Aorta (tissue), 5 donors: ENCODE results near the gene TACC2. TPM values are rescaled to one million over a fixed set of nuclear protein-coding genes. Genes with fewer than 3 reads are reported as not detected.
A peak's percentile ranks its signal among the peaks of the same experiment; 100 is the strongest.

Experiments used
- ATAC-seq: fragments of 200-7000 bp; cut with Tn5 transposase; one replicate; pipeline ENCODE4 v1.9.1; 2022; ENCODE audit warnings: moderate library complexity; ENCODE audit not compliant: low FRiP score
- DNase-seq, 2 donors: peaks; one replicate each; pipeline ENCODE4 v3.0.0-alpha.2; 2020
- H3K27ac ChIP-seq, 2 donors: one replicate each; pipeline ENCODE4 v1.5.1; 2013; ENCODE audit warnings: low read length in 2 of 2, mild to moderate bottlenecking in 2 of 2, moderate library complexity in 2 of 2, control low read depth in 1 of 2, inconsistent platforms in 1 of 2, low read depth in 1 of 2
- H3K27me3 ChIP-seq, 2 donors: one replicate each; pipeline ENCODE4 v1.6.1; 2013; ENCODE audit warnings: control low read depth in 1 of 2, low read length in 1 of 2, mild to moderate bottlenecking in 1 of 2, moderate library complexity in 1 of 2; ENCODE audit not compliant: insufficient read depth in 2 of 2, control insufficient read depth in 1 of 2
- H3K36me3 ChIP-seq, 2 donors: one replicate each; pipeline ENCODE4 v1.6.1; 2013; ENCODE audit warnings: control low read depth in 1 of 2, low read length in 1 of 2, mild to moderate bottlenecking in 1 of 2; ENCODE audit not compliant: insufficient read depth in 2 of 2, control insufficient read depth in 1 of 2
- H3K4me1 ChIP-seq, 2 donors: one replicate each; pipeline ENCODE4 v1.6.1; 2013; ENCODE audit warnings: low read length in 2 of 2, control low read depth in 1 of 2, mild to moderate bottlenecking in 1 of 2, moderate library complexity in 1 of 2; ENCODE audit not compliant: insufficient read depth in 2 of 2, control insufficient read depth in 1 of 2
- H3K4me3 ChIP-seq, 2 donors: one replicate each; pipeline ENCODE4 v1.5.1; 2013; ENCODE audit warnings: low read length in 2 of 2, control low read depth in 1 of 2, mild to moderate bottlenecking in 1 of 2
- H3K9me3 ChIP-seq: one replicate; pipeline ENCODE4 v1.6.1; 2013; ENCODE audit warnings: mild to moderate bottlenecking, low read length; ENCODE audit not compliant: control insufficient read depth
- WGBS, 2 donors: extraction: QIAGEN DNeasy Blood & Tissue Kit; methylation state at CpG; one replicate each; pipeline ENCODE4 v1.1.7; 2013; 5-methylcytosine and 5-hydroxymethylcytosine counted together
- intact Hi-C, 2 donors: fragments of 100-400 bp; cut with DNase I; formaldehyde crosslinking; loops; one replicate each; pipeline versions ENCODE4 v1.14.2 to v1.15.0; 2022
- polyA plus RNA-seq, 2 donors: library from polyadenylated mRNA; stranded (reverse); fragments of 200-250 nt; gene quantifications; one replicate each; pipeline ENCODE4 v1.2.3, GENCODE V29; 2013
- total RNA-seq, 2 donors: library from RNA; stranded (reverse); fragmentation: NEBNext Ultra II Directional; extraction: Animal tissue kit (Norgen Biotek cat#: 25700); gene quantifications; one replicate each; pipeline ENCODE4 v1.2.1, GENCODE V29; 2021
- donor health status: healthy with polysubstance abuse.
- donor health status: Bipolar disorder and iron deficiency.
- donor health status: DM: no; HTN: no; CAD: no.
- donor health status: DM: no; HTN: no; CAD: no.
- donor health status: DM: yes; HTN: yes; CAD: no.

The TACC2 gene
- total and polyA plus RNA-seq, 4 donors: 25.8 to 74.4 (median 50.8) TPM

DNA sequence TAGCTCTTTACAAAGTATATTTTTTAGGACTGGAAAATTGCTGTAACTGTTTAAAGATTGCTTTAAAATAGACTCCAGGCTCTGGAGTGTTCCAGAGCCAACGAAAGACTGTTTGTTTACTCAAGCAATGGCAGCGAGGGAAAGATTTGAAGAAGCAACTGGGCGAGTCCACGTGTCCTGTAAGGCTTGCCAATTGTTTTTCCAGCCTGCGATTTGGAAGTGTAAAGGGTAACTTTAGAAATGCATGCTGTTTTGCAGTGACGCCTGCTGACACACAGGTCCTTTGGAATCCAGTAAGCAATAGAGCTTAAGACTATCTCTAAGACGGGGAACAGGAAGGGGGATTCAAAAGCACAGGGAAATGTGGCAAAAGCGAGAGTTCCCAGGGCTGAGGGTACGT lies 55.8 kb downstream of the TACC2 start:
- H3K27ac ChIP-seq: peak overlapping the region; percentile 16 to 66
- H3K4me3 ChIP-seq: no peak overlapping the region
- 4% methylated on average over 9 of the region's 9 CpGs for WGBS, 2 donors

DNA sequence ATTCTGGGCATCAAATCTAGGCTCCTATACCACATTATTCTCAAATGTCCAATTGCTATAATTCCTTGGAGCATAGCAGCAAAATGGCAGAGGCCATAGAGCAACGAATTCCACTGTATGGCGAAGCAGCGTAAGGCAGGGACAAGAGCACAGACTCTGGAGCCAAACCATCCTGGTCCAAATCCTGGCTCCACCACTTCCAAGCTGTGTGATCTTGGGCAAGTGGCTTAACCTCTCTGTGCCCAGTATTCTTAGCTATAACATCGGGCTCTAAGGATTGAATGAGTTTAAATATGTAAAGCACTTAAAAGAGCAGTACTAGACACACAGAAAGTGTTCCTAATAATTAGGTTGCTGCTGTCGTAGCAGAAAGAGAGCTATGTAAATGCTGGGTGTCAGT lies 56.2 kb downstream of the TACC2 start:
- 35 to 46% methylated on average over 5 of the region's 5 CpGs for WGBS, 2 donors
- no peak for ATAC-seq
- Histone ChIP-seq H3K27me3 (no peaks in the 10 kb centered on the region), H3K4me1 (no peaks in the 10 kb centered on the region), H3K27ac (peak overlapping the region; percentile 16 to 66), H3K4me3 (no peak overlapping the region), H3K36me3 (no peaks in the 10 kb centered on the region), H3K9me3 (no peaks in the 10 kb centered on the region)
- intact Hi-C loops: loop anchor here in 1 of 2 donors (10.0 kb wide), 1 partner anchor 50 kb away; no protein-coding TSS in a partner anchor
- DNase-seq: no peak

More for the DNA sequence above, 55.8 kb downstream of the TACC2 start:
- no peaks in the 10 kb centered on the region for H3K9me3 ChIP-seq
- H3K27me3 ChIP-seq: no peaks in the 10 kb centered on the region
- H3K36me3 ChIP-seq: no peaks in the 10 kb centered on the region
- no peak for DNase-seq
- peak; percentile 66 for ATAC-seq
- intact Hi-C loops: loop anchor here in 1 of 2 donors (10.0 kb wide), 1 partner anchor 50 kb away; no protein-coding TSS in a partner anchor
- H3K4me1 ChIP-seq: no peaks in the 10 kb centered on the region

DNA sequence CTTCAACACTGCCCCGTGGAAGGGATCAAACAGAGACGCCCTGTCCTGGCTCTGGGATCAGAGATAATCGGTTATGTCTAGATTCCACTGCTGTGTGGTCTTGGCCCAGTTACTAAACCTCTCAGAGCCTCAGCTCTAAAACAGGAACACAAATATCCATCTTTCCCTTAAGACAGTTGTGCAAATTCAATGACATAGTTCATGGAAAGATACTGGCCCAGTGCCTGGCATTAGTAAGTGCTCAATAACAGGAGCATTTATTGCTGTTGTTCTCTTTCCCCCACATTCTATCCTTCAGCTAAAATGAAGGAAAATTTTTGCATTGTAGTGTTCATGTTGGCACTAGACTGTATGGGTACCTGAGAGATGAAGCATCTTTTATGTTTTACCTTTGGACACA lies 58.6 kb downstream of the TACC2 start:
- ATAC-seq: no peak
- 65 to 71% methylated on average over 3 of the region's 3 CpGs for WGBS, 2 donors
- DNase-seq: no peak
- Histone ChIP-seq H3K9me3 (no peaks in the 10 kb centered on the region), H3K36me3 (no peaks in the 10 kb centered on the region), H3K27me3 (no peaks in the 10 kb centered on the region), H3K4me3 (no peak overlapping the region), H3K4me1 (peaks cover 0 to 1% of the 10 kb centered on the region in 2 donors), H3K27ac (no peak overlapping the region)
- intact Hi-C loops: loop anchor here in 1 of 2 donors (10.0 kb wide), 1 partner anchor 53 kb away; no protein-coding TSS in a partner anchor

DNA sequence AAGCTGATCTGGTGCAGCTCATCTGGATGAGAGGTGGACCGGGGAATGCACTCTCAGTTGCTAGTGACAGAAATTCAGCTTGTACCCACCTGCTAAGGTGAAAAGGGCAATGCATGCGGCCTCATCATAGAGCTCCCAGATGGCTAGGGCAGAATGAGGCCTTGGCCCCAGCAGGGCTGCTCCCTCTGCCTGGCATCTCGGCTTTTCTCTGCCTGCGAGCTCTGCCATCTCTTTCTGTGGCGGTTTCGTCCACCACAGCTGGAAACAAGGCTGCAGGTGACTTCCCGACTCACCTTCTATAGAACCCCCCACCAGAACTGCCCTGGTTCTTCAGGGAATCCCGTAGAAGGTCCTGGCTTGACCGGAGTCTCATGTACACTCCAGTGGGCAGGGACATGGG lies 60.1 kb downstream of the TACC2 start:
- DNase-seq (no peak), ATAC-seq (no peak)
- no peak overlapping the region for H3K4me3 ChIP-seq
- H3K27ac ChIP-seq: peak overlapping the region in 1 of 2 donors; percentile 21
- no peaks in the 10 kb centered on the region for H3K36me3 ChIP-seq
- intact Hi-C loops: loop anchor here in 1 of 2 donors (10.0 kb wide), 1 partner anchor 54 kb away; no protein-coding TSS in a partner anchor
- no peaks in the 10 kb centered on the region for H3K27me3 ChIP-seq
- peaks cover 0 to 1% of the 10 kb centered on the region in 2 donors for H3K4me1 ChIP-seq
- H3K9me3 ChIP-seq: no peaks in the 10 kb centered on the region
- WGBS, 2 donors: 86 to 87% methylated on average over 9 of the region's 9 CpGs

DNA sequence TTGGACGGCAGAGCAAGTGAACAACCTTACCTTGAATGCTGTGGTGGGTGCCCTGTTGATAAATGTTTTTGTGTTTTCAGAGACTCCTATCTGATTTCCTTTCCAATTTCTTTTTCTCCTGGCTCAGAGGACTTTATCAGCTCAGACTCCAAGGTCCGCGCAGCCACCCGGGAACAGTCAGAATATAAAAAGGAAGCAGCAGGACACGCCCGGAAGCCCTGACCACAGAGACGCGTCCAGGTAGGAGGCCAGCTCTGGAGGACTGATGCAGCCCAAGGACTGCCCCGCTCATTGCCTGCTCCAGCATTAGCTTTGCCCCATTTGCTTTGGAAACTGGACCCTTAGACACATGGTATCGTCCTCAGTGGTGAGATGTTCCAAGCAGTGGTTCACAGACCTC lies 61.3 kb downstream of the TACC2 start:
- no peak overlapping the region for H3K4me3 ChIP-seq
- H3K27ac ChIP-seq: no peak overlapping the region
- peaks cover 0 to 1% of the 10 kb centered on the region in 2 donors for H3K4me1 ChIP-seq
- ATAC-seq: no peak
- no peak for DNase-seq
- 87 to 91% methylated on average over 10 of the region's 10 CpGs for WGBS, 2 donors
- no peaks in the 10 kb centered on the region for H3K27me3 ChIP-seq
- H3K36me3 ChIP-seq: no peaks in the 10 kb centered on the region
- H3K9me3 ChIP-seq: no peaks in the 10 kb centered on the region
- intact Hi-C loops: loop anchor here (2.0 to 10.0 kb wide), 6 partner anchors 47 to 164 kb away; partner anchors contain the start of genes ATE1 (in 1 of the 2) and NSMCE4A (in 1 of the 2)

DNA sequence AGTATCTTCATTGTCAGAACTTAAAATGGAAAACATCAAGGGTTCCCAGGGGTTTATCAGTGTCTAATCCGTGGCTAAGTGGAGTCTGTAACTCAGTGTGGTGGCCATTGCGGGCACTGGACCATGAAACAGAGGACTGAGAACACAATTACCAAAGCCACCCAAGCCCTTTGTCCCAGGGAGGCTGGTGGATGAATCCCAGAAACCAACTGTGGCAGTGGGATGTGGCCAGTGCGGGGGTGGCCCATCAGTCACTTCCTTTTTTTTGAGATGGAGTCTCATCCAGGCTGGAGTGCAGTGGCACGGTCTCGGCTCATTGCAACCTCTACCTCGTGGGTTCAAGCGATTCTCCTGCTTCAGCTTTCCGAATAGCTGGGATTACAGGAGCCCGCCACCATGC lies 61.8 kb downstream of the TACC2 start:
- no peaks in the 10 kb centered on the region for H3K27me3 ChIP-seq
- H3K4me1 ChIP-seq: peaks cover 0 to 1% of the 10 kb centered on the region in 2 donors
- no peak for ATAC-seq
- H3K4me3 ChIP-seq: no peak overlapping the region
- intact Hi-C loops: loop anchor here (2.0 to 10.0 kb wide), 6 partner anchors 46 to 164 kb away; partner anchors contain the start of genes ATE1 (in 1 of the 2) and NSMCE4A (in 1 of the 2)
- whole genome bisulfite sequencing, 2 donors: 89 to 91% methylated on average over 9 of the region's 9 CpGs
- no peak for DNase-seq
- no peaks in the 10 kb centered on the region for H3K9me3 ChIP-seq
- H3K36me3 ChIP-seq: no peaks in the 10 kb centered on the region
- H3K27ac ChIP-seq: peak overlapping the region in 1 of 2 donors; percentile 6

DNA sequence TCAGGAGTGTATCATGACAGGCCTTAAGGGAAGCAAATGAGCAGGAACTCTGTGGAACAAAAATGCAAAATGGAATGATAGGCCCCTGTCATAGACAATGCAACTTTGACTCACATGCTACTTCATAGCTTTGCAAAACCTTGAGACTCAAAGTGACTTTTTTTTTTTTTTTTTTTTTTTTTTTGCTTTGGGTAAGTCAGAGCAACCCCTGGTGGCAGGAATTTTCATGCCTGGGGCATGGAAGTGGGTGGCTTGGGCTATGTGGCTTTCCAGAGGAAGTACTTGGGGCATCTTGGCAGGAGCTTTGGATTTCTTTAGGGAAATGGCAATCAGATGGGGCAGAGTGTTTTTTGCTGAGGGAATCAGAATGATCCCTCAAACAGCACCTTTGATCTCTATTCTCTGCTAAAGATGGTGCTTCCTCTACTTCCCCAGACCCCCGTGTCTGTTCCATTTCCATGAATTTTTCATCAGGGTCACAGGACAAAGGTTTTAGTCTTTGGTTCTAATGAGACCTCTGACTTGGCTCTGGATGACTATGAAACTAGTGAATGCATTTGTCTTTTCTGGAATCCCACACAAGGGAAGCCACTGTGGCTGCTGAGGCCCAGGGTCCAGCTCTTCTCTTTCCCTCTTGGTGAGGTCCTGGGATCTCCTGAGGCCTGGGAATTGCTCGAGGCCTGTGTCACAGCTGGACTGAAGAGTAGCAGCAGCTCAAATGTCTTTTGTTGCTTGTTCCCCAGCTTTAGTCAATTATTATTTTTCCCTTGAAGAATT lies 62.8 kb downstream of the TACC2 start:
- ATAC-seq (peak; percentile 58), DNase-seq (peak; percentile 72 to 83)
- intact Hi-C loops: loop anchor here (2.0 to 10.0 kb wide), 6 partner anchors 46 to 163 kb away; partner anchors contain the start of genes ATE1 (in 1 of the 2) and NSMCE4A (in 1 of the 2)
- H3K4me1 ChIP-seq: peaks cover 0 to 1% of the 10 kb centered on the region in 2 donors
- no peak overlapping the region for H3K4me3 ChIP-seq
- 63 to 74% methylated on average over 2 of the region's 2 CpGs for WGBS, 2 donors
- no peaks in the 10 kb centered on the region for H3K27me3 ChIP-seq
- H3K27ac ChIP-seq: peak overlapping the region in 1 of 2 donors; percentile 33
- no peaks in the 10 kb centered on the region for H3K9me3 ChIP-seq
- no peaks in the 10 kb centered on the region for H3K36me3 ChIP-seq

DNA sequence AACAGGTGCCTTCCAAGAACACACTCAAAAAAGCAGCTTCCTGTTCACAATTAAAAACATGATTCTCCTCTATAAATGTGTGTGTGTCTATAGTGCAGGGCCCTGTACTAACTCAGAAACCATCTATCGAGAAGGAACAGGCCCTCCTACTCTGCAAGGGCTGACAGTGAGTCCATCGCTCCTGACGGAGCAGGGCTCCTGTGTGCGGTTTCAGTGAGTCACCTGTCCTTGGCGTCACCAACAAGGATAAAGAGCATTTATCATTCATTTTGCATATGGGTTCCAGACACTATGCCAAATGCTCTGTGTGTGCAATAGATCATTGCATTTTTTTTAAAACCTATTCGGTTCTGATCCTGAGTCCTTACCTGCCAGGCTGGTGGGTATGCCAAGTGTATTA lies 63.7 kb downstream of the TACC2 start:
- ATAC-seq (no peak), DNase-seq (no peak)
- no peak overlapping the region for H3K27ac ChIP-seq
- no peak overlapping the region for H3K4me3 ChIP-seq
- H3K27me3 ChIP-seq: no peaks in the 10 kb centered on the region
- H3K9me3 ChIP-seq: no peaks in the 10 kb centered on the region
- H3K36me3 ChIP-seq: no peaks in the 10 kb centered on the region
- WGBS, 2 donors: 83 to 85% methylated on average over 6 of the region's 6 CpGs
- intact Hi-C loops: loop anchor here (5.0 to 10.0 kb wide), 5 partner anchors 45 to 162 kb away; partner anchors contain the start of gene ATE1 (in 1 of the 2)
- peaks cover 0 to 1% of the 10 kb centered on the region in 2 donors for H3K4me1 ChIP-seq
